A549 (cell line): ENCODE data around the gene CCDC169. TPM values are rescaled to one million over a fixed set of nuclear protein-coding genes. Genes with fewer than 3 reads are reported as not detected.
A peak's percentile ranks its signal among the peaks of the same experiment; 100 is the strongest.

Experiments
- ATAC-seq, 2 experiments: fragments of 200-7000 bp in 1 of 2; fragments of >200 bp in 1 of 2; cut with Nextera tagmentation in 1 of 2; cut with Tn5 transposase in 1 of 2; 3 replicates each; pipeline versions ENCODE4 v1.8.0 to v1.9.1; 2018 to 2020; ENCODE audit warnings: mild to moderate bottlenecking in 1 of 2, moderate library complexity in 1 of 2
- CTCF ChIA-PET: fragments of 300-600 bp; sonication (Branson Sonifier 250); formaldehyde crosslinking; extraction: SDS; loops from one replicate; lab custom pipeline; 2021; ENCODE audit warnings: antibody characterized with exemption, inconsistent platforms; lab: Yijun Ruan, JAX
- POLR2A ChIA-PET: fragments of 350-600 bp; formaldehyde crosslinking; extraction: SDS; loops from one replicate; lab custom pipeline; 2021; ENCODE audit warnings: antibody characterized with exemption, inconsistent platforms; lab: Yijun Ruan, JAX
- DNase-seq, 2 experiments: peaks; one replicate each; pipeline versions ENCODE4 v3.0.0 to v3.0.0-alpha.2; 2011 to 2016; ENCODE audit warnings: low read depth in 1 of 2, low spot score in 1 of 2
- FAIRE-seq: peaks from 2 replicates; lab custom pipeline; 2011; peaks lifted over from hg19 to GRCh38; lab: Jason Lieb, UNC
- H3K27ac ChIP-seq, 2 experiments: fragments of >200 bp; sonication (Bioruptor Twin); formaldehyde crosslinking; 3 replicates each; pipeline ENCODE4 v1.5.1; 2016 to 2017
- H3K4me1 ChIP-seq: fragments of >200 bp; sonication (Bioruptor Twin); formaldehyde crosslinking; 3 replicates; pipeline ENCODE4 v1.6.1; 2016
- H3K4me2 ChIP-seq: fragments of >200 bp; sonication (Bioruptor Twin); formaldehyde crosslinking; 3 replicates; pipeline ENCODE4 v1.6.1; 2016
- H3K4me3 ChIP-seq: fragments of >200 bp; sonication (Bioruptor Twin); formaldehyde crosslinking; 3 replicates; pipeline ENCODE4 v1.5.1; 2016
- H3K9me3 ChIP-seq: fragments of >200 bp; sonication (Bioruptor Twin); formaldehyde crosslinking; 3 replicates; pipeline ENCODE4 v1.6.1; 2016
- CBX2 ChIP-seq: fragments of 200-600 bp; sonication (generic); IDR thresholded peaks from 2 replicates; pipeline ENCODE4 v1.6.1; 2016; ENCODE audit warnings: low read depth, mild to moderate bottlenecking, borderline replicate concordance
- CBX8 ChIP-seq: fragments of 200-600 bp; sonication (generic); IDR thresholded peaks from 2 replicates; pipeline ENCODE4 v1.6.1; 2016
- CEBPB ChIP-seq, 2 experiments: fragments of >200 bp in 1 of 2; sonication (Bioruptor Twin) in 1 of 2; formaldehyde crosslinking in 1 of 2; IDR thresholded peaks; 2 replicates each; pipeline ENCODE4 v1.6.1; 2012 to 2016
- CHD2 ChIP-seq: fragments of 150-350 bp; IDR thresholded peaks from 2 replicates; pipeline ENCODE4 v1.6.1; 2014; ENCODE audit warnings: low read length; ENCODE audit not compliant: partially characterized antibody
- CHD4 ChIP-seq: fragments of 200-600 bp; sonication (generic); IDR thresholded peaks from 2 replicates; pipeline ENCODE4 v1.6.1; 2016; ENCODE audit warnings: antibody characterized with exemption, mild to moderate bottlenecking, borderline replicate concordance
- CTCF ChIP-seq: fragments of >200 bp; sonication (Bioruptor Twin); formaldehyde crosslinking; IDR thresholded peaks from 3 replicates; pipeline ENCODE4 v1.5.1; 2016
- EHF ChIP-seq: fragments of 250-450 bp; sonication (Bioruptor Pico); IDR thresholded peaks from 2 replicates; pipeline ENCODE4 v1.5.0; 2020; ENCODE audit warnings: mild to moderate bottlenecking
- EHMT2 ChIP-seq: fragments of 200-600 bp; sonication (generic); IDR thresholded peaks from 2 replicates; pipeline ENCODE4 v1.6.1; 2016; ENCODE audit warnings: antibody characterized with exemption, low read depth, mild to moderate bottlenecking, moderate library complexity
- FOSL2 ChIP-seq, 2 experiments: fragments of 450-650 bp in 1 of 2; fragments of >200 bp in 1 of 2; sonication (Bioruptor Twin) in 1 of 2; formaldehyde crosslinking; IDR thresholded peaks; 2 replicates each; pipeline versions ENCODE4 v1.5.0 to v1.6.1; 2016 to 2020; ENCODE audit warnings: mild to moderate bottlenecking in 1 of 2, moderate library complexity in 1 of 2
- FOXS1 ChIP-seq: fragments of 250-450 bp; sonication (Bioruptor Pico); IDR thresholded peaks from 2 replicates; pipeline ENCODE4 v1.5.0; 2020; ENCODE audit warnings: mild to moderate bottlenecking, moderate library complexity
- HOXB13 ChIP-seq: fragments of 250-450 bp; sonication (Bioruptor Pico); IDR thresholded peaks from 2 replicates; pipeline ENCODE4 v1.5.0; 2020; ENCODE audit warnings: low read depth, mild to moderate bottlenecking, moderate library complexity
- HOXB5 ChIP-seq: fragments of 250-450 bp; sonication (Bioruptor Pico); IDR thresholded peaks from 2 replicates; pipeline ENCODE4 v1.5.0; 2020; ENCODE audit warnings: mild to moderate bottlenecking, moderate library complexity
- JUN ChIP-seq, 2 experiments: fragments of >200 bp; sonication (Bioruptor Twin); formaldehyde crosslinking; IDR thresholded peaks; 2 replicates in 1 of 2; 3 replicates in 1 of 2; pipeline ENCODE4 v1.6.1; 2016 to 2017
- KDM1A ChIP-seq: fragments of 200-600 bp; sonication (generic); IDR thresholded peaks from 2 replicates; pipeline ENCODE4 v1.6.1; 2016; ENCODE audit warnings: low read depth, mild to moderate bottlenecking
- NFE2L2 ChIP-seq: fragments of 150-350 bp; conservative IDR thresholded peaks from 2 replicates; pipeline ENCODE4 v1.6.1; 2014; ENCODE audit warnings: low read length
- POLR2AphosphoS2 ChIP-seq: conservative IDR thresholded peaks from 2 replicates; pipeline ENCODE4 v1.6.1; 2012; ENCODE audit warnings: low read length, improper control_type of control experiment, inconsistent platforms
- RAD21 ChIP-seq, 2 experiments: fragments of >200 bp in 1 of 2; sonication (Bioruptor Twin) in 1 of 2; formaldehyde crosslinking in 1 of 2; IDR thresholded peaks in 1 of 2; conservative IDR thresholded peaks in 1 of 2; 2 replicates in 1 of 2; 3 replicates in 1 of 2; pipeline ENCODE4 v1.6.1; 2012 to 2018; ENCODE audit warnings: inconsistent platforms in 1 of 2
- RARB ChIP-seq: fragments of 250-450 bp; sonication (Bioruptor Pico); IDR thresholded peaks from 2 replicates; pipeline ENCODE4 v1.8.0; 2021; ENCODE audit warnings: mild to moderate bottlenecking, moderate library complexity
- RNF2 ChIP-seq: fragments of 200-600 bp; sonication (generic); IDR thresholded peaks from 2 replicates; pipeline ENCODE4 v1.6.1; 2016; ENCODE audit warnings: low read depth, mild to moderate bottlenecking, antibody characterized with exemption, moderate library complexity, borderline replicate concordance
- SMC3 ChIP-seq: fragments of >200 bp; sonication (Bioruptor Twin); formaldehyde crosslinking; IDR thresholded peaks from 3 replicates; pipeline ENCODE4 v1.6.1; 2018; ENCODE audit warnings: inconsistent platforms
- TFCP2L1 ChIP-seq: fragments of 250-450 bp; sonication (Bioruptor Pico); IDR thresholded peaks from 2 replicates; pipeline ENCODE4 v1.5.0; 2021; ENCODE audit warnings: mild to moderate bottlenecking
- ZFP36 ChIP-seq: fragments of 450-650 bp; IDR thresholded peaks from 2 replicates; pipeline ENCODE4 v1.6.1; 2014; ENCODE audit warnings: borderline replicate concordance; ENCODE audit not compliant: partially characterized antibody
- ZNF302 ChIP-seq: fragments of 250-450 bp; sonication (Bioruptor Pico); IDR thresholded peaks from 2 replicates; pipeline ENCODE4 v1.9.0; 2021; ENCODE audit warnings: inconsistent platforms, mild to moderate bottlenecking, moderate library complexity
- WGBS: methylation state at CpG from one replicate; pipeline ENCODE4 v1.1.6; 2017; ENCODE audit errors: missing lambda C conversion rate; 5-methylcytosine and 5-hydroxymethylcytosine counted together
- polyA plus RNA-seq, 4 experiments: library from polyadenylated mRNA; depleted of rRNA in 3 of 4; stranded (reverse); fragments of >200 nt; fragmentation: RNase III in 1 of 4; extraction: RNeasy Plus Mini Kit Qiagen cat#74134 plus additional on column Dnase treatment in 1 of 4; gene quantifications; 2 replicates in 3 of 4; 3 replicates in 1 of 4; pipeline ENCODE4 v1.2.3, GENCODE V29; 2011 to 2017
- TF ChIP-seq, protein P1 (sequence below): fragments of 250-450 bp; sonication (Bioruptor Pico); IDR thresholded peaks from 2 replicates; pipeline ENCODE4 v1.5.0; 2020; ENCODE audit warnings: low read depth, mild to moderate bottlenecking, moderate library complexity
- TF ChIP-seq, protein P2 (sequence below): fragments of >200 bp; sonication (Bioruptor Twin); formaldehyde crosslinking; IDR thresholded peaks from 2 replicates; pipeline ENCODE4 v1.6.1; 2016

Gene CCDC169
- polyA plus RNA-seq, 2 of the 4 experiments (the other 2 are of a cell fraction), result 1.3 to 2.0 TPM

DNA sequence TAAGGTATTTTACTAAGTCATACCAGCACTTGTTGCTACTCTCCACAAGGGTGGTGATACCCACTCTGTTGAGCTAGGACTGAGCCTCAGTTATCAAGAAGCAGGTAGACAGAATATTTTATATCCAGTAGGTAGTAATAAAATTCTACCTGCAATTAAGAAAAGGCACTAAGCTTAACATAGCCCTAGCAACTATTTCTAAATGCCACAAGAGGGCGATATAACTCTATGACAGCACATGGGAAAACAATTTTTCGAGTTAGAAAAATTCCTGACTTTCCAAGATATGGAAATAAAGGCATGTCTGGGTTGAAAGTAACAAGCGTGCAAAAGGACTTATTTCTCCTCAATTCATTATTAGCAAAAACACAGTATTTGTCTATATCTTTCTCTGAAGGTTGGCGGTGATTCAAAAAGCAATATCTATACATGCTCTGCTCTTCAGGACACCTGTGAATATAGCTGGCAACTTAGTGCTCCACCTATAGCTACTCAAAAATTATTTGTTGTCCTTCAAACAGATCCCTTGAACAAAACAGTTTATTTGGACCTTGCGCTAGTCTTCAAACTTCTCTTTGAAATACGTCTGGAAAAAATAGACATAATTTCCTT, 14.7 kb downstream of the CCDC169 start:
- H3K27ac ChIP-seq, result no peak overlapping the region
- POLR2A ChIA-PET, result no interaction called here
- H3K4me2 ChIP-seq, result no peak overlapping the region
- WGBS, result 33% methylated on average over 6 of the region's 6 CpGs
- no peaks in the 10 kb centered on the region for H3K9me3 ChIP-seq
- TF ChIP-seq CTCF (peak; percentile 71), HOXB5 (CRISPR knock-in tag) (no peak), SMC3 (peak; percentile 63), RAD21 (conservative IDR thresholded peaks at IDR 0.05 in 1 of 2, IDR thresholded peaks at IDR 0.05 in 1 of 2) (peak; percentile 77)
- no peak overlapping the region for H3K4me3 ChIP-seq
- DNase-seq (peak; percentile 3 to 23), ATAC-seq (peak; percentile 54 to 74; a peak in 4 of 6 replicates), FAIRE-seq (no peak)
- no peaks in the 10 kb centered on the region for H3K4me1 ChIP-seq
- CTCF ChIA-PET, result interaction anchor here (0.6 to 2.7 kb wide), 25 partner anchors 8 to 787 kb away, joined by 3 to 26 read pairs (median 3); no protein-coding TSS in a partner anchor

GRCh38 chr13:36275190-36276002, 22.2 kb downstream of the CCDC169 start:
- no peak overlapping the region for H3K4me3 ChIP-seq
- H3K4me2 ChIP-seq, result no peak overlapping the region
- FAIRE-seq (no peak), ATAC-seq (peak in 1 of 2 experiments; percentile 62; a peak in 3 of 6 replicates), DNase-seq (peak; percentile 3 to 46)
- H3K9me3 ChIP-seq, result no peaks in the 10 kb centered on the region
- peak; percentile 50 for TF ChIP-seq CTCF
- no peak for TF ChIP-seq ZFP36
- TF ChIP-seq CBX2, result no peak
- TF ChIP-seq EHF (CRISPR knock-in tag), result no peak
- no peak for TF ChIP-seq POLR2AphosphoS2
- TF ChIP-seq EHMT2, result no peak
- no peak for TF ChIP-seq HOXB5 (CRISPR knock-in tag)
- no peak for TF ChIP-seq ZNF302 (CRISPR knock-in tag)
- TF ChIP-seq CBX8, result no peak
- TF ChIP-seq, protein P1, sequence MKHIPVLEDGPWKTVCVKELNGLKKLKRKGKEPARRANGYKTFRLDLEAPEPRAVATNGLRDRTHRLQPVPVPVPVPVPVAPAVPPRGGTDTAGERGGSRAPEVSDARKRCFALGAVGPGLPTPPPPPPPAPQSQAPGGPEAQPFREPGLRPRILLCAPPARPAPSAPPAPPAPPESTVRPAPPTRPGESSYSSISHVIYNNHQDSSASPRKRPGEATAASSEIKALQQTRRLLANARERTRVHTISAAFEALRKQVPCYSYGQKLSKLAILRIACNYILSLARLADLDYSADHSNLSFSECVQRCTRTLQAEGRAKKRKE (CRISPR knock-in tag), result no peak
- no peak for TF ChIP-seq RARB (CRISPR knock-in tag)
- TF ChIP-seq, protein P2, sequence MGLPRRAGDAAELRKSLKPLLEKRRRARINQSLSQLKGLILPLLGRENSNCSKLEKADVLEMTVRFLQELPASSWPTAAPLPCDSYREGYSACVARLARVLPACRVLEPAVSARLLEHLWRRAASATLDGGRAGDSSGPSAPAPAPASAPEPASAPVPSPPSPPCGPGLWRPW, result no peak
- no peak for TF ChIP-seq CHD4
- peak; percentile 69 for TF ChIP-seq SMC3
- no peak for TF ChIP-seq RNF2
- TF ChIP-seq FOXS1, result no peak
- no peak for TF ChIP-seq FOSL2 (IDR thresholded peaks at IDR 0.05)
- no peak for TF ChIP-seq FOSL2 (CRISPR knock-in tag; IDR thresholded peaks at IDR 0.05)
- no peak for TF ChIP-seq CEBPB (IDR thresholded peaks at IDR 0.05)
- TF ChIP-seq TFCP2L1 (CRISPR knock-in tag), result no peak
- TF ChIP-seq NFE2L2, result no peak
- peak; percentile 49 to 58; a peak in 4 of 5 replicates for TF ChIP-seq RAD21 (conservative IDR thresholded peaks at IDR 0.05 in 1 of 2, IDR thresholded peaks at IDR 0.05 in 1 of 2)
- no peak for TF ChIP-seq JUN (IDR thresholded peaks at IDR 0.05)
- TF ChIP-seq KDM1A, result no peak
- TF ChIP-seq HOXB13 (CRISPR knock-in tag), result no peak
- no peak for TF ChIP-seq CHD2
- 2% methylated on average over 3 of the region's 3 CpGs for WGBS
- POLR2A ChIA-PET, result no interaction called here
- CTCF ChIA-PET, result interaction anchor here (0.6 to 5.6 kb wide), 16 partner anchors 8 to 523 kb away, joined by 3 to 88 read pairs (median 4); no protein-coding TSS in a partner anchor
- H3K27ac ChIP-seq, result no peak overlapping the region
- H3K4me1 ChIP-seq, result no peaks in the 10 kb centered on the region
